GM12878 (cell line): ENCODE data around the gene TBC1D20. TPM values are rescaled to one million over a fixed set of nuclear protein-coding genes. Genes with fewer than 3 reads are reported as not detected.

ENCODE experiments used
- ATAC-seq: fragments of 200-7000 bp; cut with Tn5 transposase; 3 replicates; pipeline ENCODE4 v1.9.1; 2020; ENCODE audit warnings: mild to moderate bottlenecking, moderate library complexity
- BruUV-seq: library from RNA; stranded (reverse); fragments of 400-500 nt; replicated peaks from 2 replicates; lab custom pipeline; 2021; lab: Mats Ljungman, UMichigan
- CTCF ChIA-PET: fragments of 300-600 bp; sonication (Branson Sonifier 250); formaldehyde crosslinking; extraction: SDS; loops from one replicate; lab custom pipeline; 2021; ENCODE audit warnings: inconsistent platforms; lab: Yijun Ruan, JAX
- POLR2A ChIA-PET: fragments of 350-600 bp; formaldehyde crosslinking; extraction: SDS; loops from one replicate; lab custom pipeline; 2021; ENCODE audit warnings: inconsistent platforms; lab: Charles Lee
- RAD21 ChIA-PET: fragments of 300-600 bp; sonication (Branson Sonifier 250); formaldehyde crosslinking; loops from one replicate; lab custom pipeline; 2023; ENCODE audit warnings: antibody characterized with exemption; ENCODE audit not compliant: unreplicated experiment; lab: Charles Lee
- SMC1A ChIA-PET: fragments of 300-600 bp; sonication (Branson Sonifier 250); formaldehyde crosslinking; loops from one replicate; lab custom pipeline; 2023; ENCODE audit not compliant: unreplicated experiment, uncharacterized antibody; lab: Charles Lee
- DNase-seq: peaks from one replicate; pipeline ENCODE4 v3.0.0-alpha.2; 2011; ENCODE audit warnings: low read depth, low spot score
- FAIRE-seq: peaks from 3 replicates; lab custom pipeline; 2011; peaks lifted over from hg19 to GRCh38; lab: Jason Lieb, UNC
- H2AFZ ChIP-seq: 2 replicates; pipeline ENCODE4 v1.6.0; 2011; ENCODE audit warnings: low read depth, low read length, control low read depth; ENCODE audit not compliant: control insufficient read depth
- H3K27ac ChIP-seq: 2 replicates; pipeline ENCODE4 v1.5.1; 2011; ENCODE audit warnings: control low read depth; ENCODE audit not compliant: control insufficient read depth, insufficient read depth
- H3K27me3 ChIP-seq, 2 experiments: replicated peaks in 1 of 2; 2 replicates each; pipeline versions ENCODE4 v1.6.0 to v1.6.1; 2011; ENCODE audit warnings: low read length in 1 of 2; ENCODE audit not compliant: control insufficient read depth in 2 of 2, insufficient read depth in 2 of 2
- H3K36me3 ChIP-seq, 2 experiments: 2 replicates each; pipeline ENCODE4 v1.5.1; 2011; ENCODE audit warnings: low read length in 1 of 2; ENCODE audit not compliant: control insufficient read depth in 2 of 2, insufficient read depth in 2 of 2
- H3K4me1 ChIP-seq: 2 replicates; pipeline ENCODE4 v1.6.1; 2011; ENCODE audit warnings: mild to moderate bottlenecking, low read length, moderate library complexity, mixed read lengths; ENCODE audit not compliant: control insufficient read depth, insufficient read depth
- H3K4me2 ChIP-seq: 2 replicates; pipeline ENCODE4 v1.6.0; 2011; ENCODE audit warnings: control low read depth; ENCODE audit not compliant: control insufficient read depth, insufficient read depth
- H3K4me3 ChIP-seq: fragments of 200-600 bp; sonication (generic); 2 replicates; pipeline ENCODE4 v1.5.1; 2016
- H3K79me2 ChIP-seq: 2 replicates; pipeline ENCODE4 v1.6.0; 2011; ENCODE audit warnings: low read length; ENCODE audit not compliant: control insufficient read depth, insufficient read depth
- H3K9ac ChIP-seq: 2 replicates; pipeline ENCODE4 v1.8.0; 2011; ENCODE audit warnings: low read length, control low read depth, mixed read lengths; ENCODE audit not compliant: control insufficient read depth, insufficient read depth
- H3K9me3 ChIP-seq: replicated peaks from 3 replicates; pipeline ENCODE4 v1.5.1; 2011; ENCODE audit warnings: mild to moderate bottlenecking, low read length; ENCODE audit not compliant: control insufficient read depth, insufficient read depth
- H4K20me1 ChIP-seq: 2 replicates; pipeline ENCODE4 v1.6.0; 2011; ENCODE audit not compliant: control insufficient read depth, insufficient read depth
- MAX ChIP-seq: IDR thresholded peaks from 2 replicates; pipeline ENCODE4 v1.6.1; 2012; ENCODE audit warnings: low read depth, low read length, improper control_type of control experiment
- MEF2A ChIP-seq: IDR thresholded peaks from 2 replicates; pipeline ENCODE4 v1.6.1; 2011; ENCODE audit warnings: low read depth, mild to moderate bottlenecking, low read length, moderate library complexity; ENCODE audit not compliant: insufficient read depth
- PAX8 ChIP-seq: fragments of 450-650 bp; IDR thresholded peaks from 2 replicates; pipeline ENCODE4 v1.6.1; 2017; ENCODE audit warnings: mild to moderate bottlenecking, moderate library complexity
- RELB ChIP-seq: fragments of 450-650 bp; IDR thresholded peaks from 2 replicates; pipeline ENCODE4 v1.6.1; 2017; ENCODE audit warnings: low read depth, mild to moderate bottlenecking, moderate library complexity
- TCF3 ChIP-seq: IDR thresholded peaks from 2 replicates; pipeline ENCODE4 v1.6.1; 2012; ENCODE audit warnings: low read depth, mild to moderate bottlenecking, low read length, borderline replicate concordance; ENCODE audit not compliant: insufficient read depth
- ZNF207 ChIP-seq: fragments of 450-650 bp; IDR thresholded peaks from 2 replicates; pipeline ENCODE4 v1.6.1; 2014; ENCODE audit warnings: antibody characterized with exemption, mild to moderate bottlenecking, borderline replicate concordance
- ZZZ3 ChIP-seq: IDR thresholded peaks from 2 replicates; pipeline ENCODE4 v1.6.1; 2011; ENCODE audit warnings: low read depth; ENCODE audit not compliant: control insufficient read depth, insufficient read length
- WGBS: methylation state at CpG from one replicate; pipeline ENCODE4 v1.1.6; 2016; ENCODE audit warnings: low lambda C conversion rate; ENCODE audit not compliant: insufficient replicate concordance, insufficient coverage; ENCODE audit errors: missing lambda C conversion rate; 5-methylcytosine and 5-hydroxymethylcytosine counted together
- in situ Hi-C: fragments of 300-500 bp; cut with MboI; formaldehyde crosslinking; loops from 9 replicates; pipeline ENCODE4 v1.14.3; 2018; ENCODE audit warnings: mixed read lengths
- intact Hi-C: fragments of 100-400 bp; cut with micrococcal nuclease; formaldehyde crosslinking; loops from one replicate; pipeline ENCODE4 v1.14.2; 2022; ENCODE audit not compliant: unreplicated experiment
- polyA plus RNA-seq, 11 experiments: library from polyadenylated mRNA; depleted of rRNA in 4 of 11; unstranded in 6 of 11; stranded (reverse) in 5 of 11; fragments of >200 nt; fragmentation: Nextera tagmentation in 4 of 11; fragmentation: Illumina TruSeq in 1 of 11; extraction: Ambion mirVana in 4 of 11; extraction: Trizol in 1 of 11; gene quantifications; 1 replicate in 1 of 11; 2 replicates in 10 of 11; pipeline versions ENCODE4 v1.2.1 to v1.2.3, GENCODE V29; 2011 to 2016; ENCODE audit warnings: inconsistent platforms in 2 of 11, missing spikeins in 2 of 11, low read depth in 1 of 11
- total RNA-seq, 4 experiments: library from RNA; depleted of rRNA in 3 of 4; stranded (reverse); fragments of >200 nt in 3 of 4; fragmentation: Illumina TruSeq in 1 of 4; extraction: Trizol in 1 of 4; gene quantifications; 2 replicates each; pipeline versions ENCODE4 v1.2.1 to v1.2.3, GENCODE V29; 2013 to 2021

Gene TBC1D20
- total and polyA plus RNA-seq, 10 of the 15 experiments (the other 5 are each of a cell fraction or from before 2014, with no cell fraction given), result 4.3 to 17.9 (median 11.2) TPM

- FAIRE-seq (no peak), ATAC-seq (no peak), DNase-seq (no peak)
- intact Hi-C loops, result no loop called here
- Histone ChIP-seq H3K9ac (no peak overlapping the region), H3K4me3 (no peak overlapping the region), H3K27ac (no peak overlapping the region), H3K4me1 (no peaks in the 10 kb centered on the region), H3K79me2 (no peaks in the 10 kb centered on the region), H4K20me1 (no peaks in the 10 kb centered on the region), H3K27me3 (no peaks in the 10 kb centered on the region), H2AFZ (no peak overlapping the region), H3K36me3 (peaks cover 12 to 15% of the 10 kb centered on the region in 2 experiments), H3K9me3 (no peaks in the 10 kb centered on the region; the same call in 1 of the 3 replicates), H3K4me2 (no peak overlapping the region)
- no peak for TF ChIP-seq RELB
- TF ChIP-seq ZZZ3, result no peak
- TF ChIP-seq MEF2A, result no peak
- no peak for TF ChIP-seq PAX8
- no peak for TF ChIP-seq TCF3
- TF ChIP-seq MAX, result no peak
- TF ChIP-seq ZNF207, result no peak
- CTCF ChIA-PET, result interaction anchor here (1.1 to 1.9 kb wide), 2 partner anchors 33 to 44 kb away, joined by 5 read pairs; no protein-coding TSS in a partner anchor
- SMC1A ChIA-PET, result interaction anchor here (1.3 kb wide), 1 partner anchor 19 kb away, joined by 3 read pairs; the partner anchor contains the start of gene TRIB3
- over 99% methylated on average over 9 of the region's 9 CpGs for WGBS
- POLR2A ChIA-PET, result no interaction called here
- RAD21 ChIA-PET, result no interaction called here
- no TSS peak for BruUV-seq
- in situ Hi-C loops, result no loop called here
Observed at GRCh38 chr20:399182-399707, 63.1 kb downstream of the TBC1D20 start.
